Activated CD4-positive, alpha-beta T cell treated with anti-CD3 and anti-CD28 coated beads, Interleukin-2, Interleukin-4, amounts not matched to agents 100 ng/mL and 50 ng/mL, durations not matched to agents 16 hours and 8 hours (primary cell): Measurements from ENCODE around the gene ADGRL2.
"Not testable (repeated sequence)": the region's sequence is repeated elsewhere in the genome, so short reads cannot be mapped to it uniquely, and the experiment has no call there.

ENCODE experiments used
- DNase-seq: peaks from one replicate; pipeline ENCODE4 v3.0.0-alpha.2; 2020; ENCODE audit warnings: low spot score

The ADGRL2 gene

DNA sequence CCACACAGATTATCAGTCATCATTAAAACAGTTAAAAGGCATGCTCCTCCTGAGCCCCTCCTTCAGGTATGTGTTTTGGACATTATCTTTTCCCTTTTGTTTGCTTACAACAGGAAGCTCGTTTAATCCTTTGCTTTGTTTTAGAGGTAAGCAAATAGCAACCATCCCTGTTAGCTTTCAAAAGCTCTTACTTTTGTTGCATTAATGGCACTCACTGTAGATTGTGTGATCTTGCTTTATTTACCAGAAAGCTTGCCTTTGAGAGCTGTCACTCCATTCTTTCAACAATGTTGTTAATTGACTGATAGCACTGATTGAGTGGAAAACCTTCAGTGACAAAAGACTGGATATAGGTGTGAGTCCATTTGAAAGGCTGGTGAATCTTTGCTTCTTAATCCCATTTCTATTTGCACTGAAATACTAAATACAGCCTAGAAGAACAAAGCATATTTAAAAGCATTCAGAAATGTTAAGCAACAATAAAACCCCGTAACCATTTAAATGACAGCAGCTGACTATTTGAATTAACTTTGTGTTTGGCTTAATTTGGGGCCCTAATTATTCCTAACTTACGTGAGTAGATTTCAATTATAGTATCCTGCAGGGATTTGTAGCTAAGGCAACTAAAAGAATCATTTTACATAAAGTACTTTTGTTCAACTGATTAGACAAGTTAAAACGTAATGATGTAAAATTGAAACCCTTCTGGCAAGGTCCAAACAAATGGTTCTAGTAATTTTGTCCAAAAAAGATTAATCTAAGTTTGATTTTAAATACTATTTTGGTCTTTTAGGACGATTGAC is 48.3 kb downstream of the ADGRL2 start:
- DNase-seq: no peak

DNA sequence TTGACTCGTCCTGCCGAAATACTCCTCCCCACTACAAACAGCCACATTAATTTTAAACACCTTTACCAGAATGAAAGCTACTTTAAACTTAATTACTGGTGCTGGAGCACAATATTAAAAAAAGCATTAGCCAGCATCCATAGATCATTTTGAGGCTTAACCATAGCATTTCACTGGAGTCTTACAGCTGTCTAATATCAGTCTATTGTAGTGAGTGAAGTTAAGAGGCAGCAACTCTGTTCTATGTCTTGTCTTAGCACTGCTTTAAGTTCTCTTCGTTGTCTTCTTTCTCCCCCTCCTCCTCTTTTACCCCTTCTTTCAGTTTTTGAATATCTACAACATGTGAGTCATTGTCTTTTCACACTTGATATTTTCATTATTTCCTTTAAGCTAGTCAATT is 49.3 kb downstream of the ADGRL2 start:
- no peak for DNase-seq

DNA sequence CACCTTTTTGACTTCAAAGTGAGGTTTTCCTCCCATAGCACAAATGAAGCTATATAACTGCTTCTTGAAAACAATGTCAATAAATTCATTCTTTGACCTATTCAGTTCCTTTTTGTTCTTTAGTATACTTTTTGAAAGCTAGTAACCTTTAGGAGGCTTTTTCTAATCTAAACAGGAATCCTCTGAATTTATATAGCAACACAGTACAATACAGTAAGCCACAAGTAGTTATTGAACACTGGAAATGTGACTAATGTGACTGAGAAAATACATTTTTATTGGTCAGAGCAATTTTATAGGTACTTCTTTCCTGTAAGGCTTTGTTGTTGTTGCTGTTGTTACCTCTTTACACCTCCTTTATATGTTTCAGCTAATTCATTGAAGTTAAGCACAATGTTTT is 49.8 kb downstream of the ADGRL2 start:
- no peak for DNase-seq

DNA sequence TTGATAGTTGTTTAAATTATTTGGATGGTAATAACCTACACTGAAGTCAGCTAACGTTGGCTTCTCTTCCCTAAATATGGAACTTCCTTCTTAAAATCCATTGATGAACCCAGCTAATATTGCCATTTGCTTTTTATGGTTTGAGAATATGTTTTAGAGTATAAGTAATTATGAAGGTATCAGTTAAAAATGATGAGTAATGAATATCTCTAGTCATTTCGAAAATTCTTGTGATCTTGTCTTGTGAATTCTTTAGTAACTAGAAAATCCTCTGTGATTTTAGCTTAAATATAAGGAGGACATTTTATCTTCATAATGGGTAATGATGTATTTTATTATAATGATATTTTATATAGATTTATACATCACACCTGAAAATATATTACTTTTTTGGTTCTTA is 50.5 kb downstream of the ADGRL2 start:
- DNase-seq: no peak

DNA sequence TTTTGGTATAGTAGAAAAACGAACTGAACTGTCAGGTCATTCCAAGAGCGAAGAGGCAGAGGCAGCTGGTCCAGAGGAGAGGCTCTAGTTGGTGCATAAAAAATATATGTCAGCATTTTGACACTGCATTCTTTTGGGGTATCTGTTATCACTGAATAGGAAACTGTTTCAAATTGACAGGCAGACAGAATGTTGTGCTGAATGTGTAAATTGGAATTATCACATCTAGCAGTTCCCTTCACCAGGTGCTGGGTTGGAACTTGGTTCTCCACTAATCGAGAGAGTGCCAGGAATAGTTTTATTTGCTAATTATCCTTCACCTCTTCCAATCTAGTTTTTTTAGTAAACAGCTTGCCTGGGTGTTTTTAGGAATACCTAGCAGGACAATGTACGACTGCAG is 52.2 kb downstream of the ADGRL2 start:
- DNase-seq: no peak

DNA sequence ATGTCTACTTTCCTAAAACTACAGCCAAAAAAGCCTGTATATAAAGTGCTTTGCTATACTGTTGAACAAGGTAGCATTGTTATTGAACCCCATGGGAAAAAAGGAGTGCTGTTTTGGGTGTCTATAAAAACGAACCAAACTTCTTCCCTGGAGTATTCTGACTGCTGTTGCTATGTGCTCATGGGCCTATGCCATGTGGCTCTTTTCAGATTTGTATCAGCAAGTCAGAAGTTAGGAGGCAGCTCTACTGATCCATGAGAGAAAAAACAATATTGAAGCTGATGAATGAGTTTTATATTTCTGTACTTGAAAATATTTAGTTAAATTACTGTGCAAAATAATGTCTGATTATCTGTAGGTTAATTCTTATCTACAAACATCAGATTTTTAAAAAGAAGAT is 66.5 kb downstream of the ADGRL2 start:
- no peak for DNase-seq

- DNase-seq: no peak
Measured at GRCh38 chr1:81869307-81869706, 68.6 kb downstream of the ADGRL2 start.

- not testable (repeated sequence) for DNase-seq
Measured at GRCh38 chr1:81871091-81871490, 70.4 kb downstream of the ADGRL2 start.

DNA sequence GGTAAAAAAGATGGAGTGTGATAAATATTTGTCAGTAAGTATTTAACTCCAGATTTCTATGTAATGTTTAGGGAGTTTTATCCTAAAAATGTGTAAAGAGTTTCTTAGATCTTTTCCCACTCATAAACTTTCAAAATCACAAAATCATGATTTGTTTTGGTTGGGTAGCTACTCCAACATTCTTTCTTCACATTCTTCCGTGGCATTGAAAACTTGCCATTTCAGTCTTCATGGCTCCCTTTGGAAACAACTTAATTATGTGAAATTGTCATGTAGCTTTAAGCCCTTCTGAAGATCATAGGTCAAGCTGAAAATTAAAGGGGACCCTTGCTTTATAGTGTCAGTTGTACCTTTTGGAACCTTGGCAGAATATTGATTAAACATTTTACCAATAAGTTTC is 73.2 kb downstream of the ADGRL2 start:
- no peak for DNase-seq

- DNase-seq: no peak
Measured at GRCh38 chr1:81874461-81874860, 73.7 kb downstream of the ADGRL2 start.

DNA sequence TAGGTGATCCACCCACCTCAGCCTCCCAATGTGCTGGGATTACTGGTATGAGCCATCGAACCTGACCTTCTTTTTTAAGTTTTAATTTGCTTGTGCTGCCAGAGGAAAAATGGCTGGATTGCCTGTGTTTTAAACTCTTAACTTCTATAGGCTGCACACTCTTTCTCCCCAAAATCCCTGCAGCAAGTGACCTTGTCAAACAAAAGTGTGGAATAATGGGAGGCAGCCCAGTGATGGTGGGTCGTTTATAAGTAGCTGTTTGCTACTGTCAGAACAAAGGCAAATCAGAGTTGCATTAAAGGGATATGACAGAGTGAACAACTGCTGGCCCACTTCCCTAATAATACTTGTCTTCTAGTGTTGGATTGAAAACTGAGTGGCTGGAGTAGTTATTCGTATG is 74.2 kb downstream of the ADGRL2 start:
- DNase-seq: no peak

DNA sequence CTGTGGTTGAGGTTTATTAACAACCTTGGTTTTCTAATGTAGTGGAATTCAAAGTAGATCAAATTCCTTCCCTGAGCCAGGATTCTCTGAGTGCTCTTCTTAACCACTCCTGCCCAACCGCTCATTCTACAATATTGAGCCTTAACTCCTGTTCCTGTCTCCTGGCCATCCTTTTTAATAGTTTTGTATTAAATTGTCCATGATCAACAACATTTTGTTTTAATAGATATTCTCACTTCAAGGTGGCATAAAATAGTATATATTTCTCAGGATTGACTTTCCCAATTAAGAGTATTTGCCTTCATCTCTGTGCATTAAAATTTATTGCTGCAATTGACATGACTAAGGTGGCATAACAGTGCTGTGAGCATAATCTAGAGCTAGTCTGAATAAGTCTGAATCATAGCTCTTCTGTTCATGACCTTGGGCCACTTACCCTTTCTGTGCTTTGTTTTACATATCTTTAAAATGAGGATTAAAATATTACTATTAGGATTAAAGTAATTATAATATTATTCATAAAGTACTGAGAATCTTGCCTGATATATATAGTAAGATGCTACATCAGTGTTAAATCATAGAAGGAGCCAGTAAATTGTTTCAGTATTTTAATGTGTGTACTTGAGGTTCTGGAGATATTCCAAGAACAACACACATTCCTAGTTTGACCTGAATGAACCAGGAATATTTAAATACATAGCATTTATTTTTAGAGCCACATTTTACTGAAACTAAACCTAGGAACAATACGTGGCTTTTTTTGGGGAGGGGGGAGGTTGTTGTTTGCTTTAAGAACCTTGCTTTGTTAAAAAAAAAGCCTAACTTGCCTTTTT is 76.4 kb downstream of the ADGRL2 start:
- no peak for DNase-seq

DNA sequence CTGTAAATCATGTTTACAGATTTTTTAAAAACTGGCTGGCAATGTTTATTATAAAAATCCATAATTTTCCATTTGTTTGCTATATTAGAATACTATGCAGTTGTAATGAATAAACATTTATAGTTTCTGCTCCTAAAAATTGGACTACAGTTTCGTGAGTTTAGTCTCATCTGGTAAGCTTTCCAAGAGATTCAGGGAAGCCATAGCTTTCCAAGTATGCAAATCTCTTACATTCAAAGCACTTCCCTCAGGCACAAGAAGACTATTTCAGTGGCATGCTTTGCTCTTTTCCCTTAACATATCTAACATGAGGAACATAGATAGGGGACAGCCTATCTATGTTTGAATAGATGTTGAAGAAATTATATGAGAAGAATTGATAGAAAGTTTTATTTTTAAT is 77.2 kb downstream of the ADGRL2 start:
- no peak for DNase-seq

DNA sequence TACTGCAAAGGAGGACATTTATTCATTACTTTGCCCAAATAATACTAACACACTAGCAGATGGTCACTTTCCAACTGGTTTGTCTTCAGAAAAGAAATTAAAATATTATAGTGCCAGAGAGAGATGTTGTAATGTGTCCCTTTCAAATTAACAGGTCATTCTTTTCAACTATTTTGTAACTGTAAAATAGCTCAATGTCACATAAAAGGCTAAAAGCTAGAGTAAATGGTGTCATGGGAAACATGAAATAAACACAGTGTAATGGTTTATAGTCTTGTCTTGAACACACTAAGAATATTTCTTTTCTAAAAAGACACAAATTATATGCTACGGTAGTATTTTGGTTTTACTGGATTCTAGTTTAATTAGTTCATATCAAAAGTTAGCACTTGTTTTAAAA is 77.8 kb downstream of the ADGRL2 start:
- DNase-seq: no peak

DNA sequence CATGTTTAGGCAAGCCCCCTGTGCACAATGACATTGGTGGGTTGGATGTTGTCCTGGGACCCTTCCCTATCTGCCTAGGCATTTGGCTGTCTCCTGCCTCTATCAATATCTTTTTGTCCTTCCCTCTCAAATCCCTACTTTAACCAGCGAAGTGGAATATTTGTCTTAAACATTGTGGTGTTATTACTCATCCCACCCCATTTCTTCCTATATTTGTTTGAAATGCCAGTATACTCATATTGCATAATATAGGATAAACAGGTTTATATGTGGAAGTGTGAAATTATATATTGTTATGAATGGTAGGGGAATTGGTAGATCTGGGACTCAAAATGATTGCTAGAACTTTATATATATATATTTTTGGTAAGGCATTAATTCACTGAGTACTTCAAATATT is 80.0 kb downstream of the ADGRL2 start:
- no peak for DNase-seq

- no peak for DNase-seq
Measured at GRCh38 chr1:81885291-81885690, 84.6 kb downstream of the ADGRL2 start.

- not testable (repeated sequence) for DNase-seq
Measured at GRCh38 chr1:81886292-81886691, 85.6 kb downstream of the ADGRL2 start.

- DNase-seq: no peak
Measured at GRCh38 chr1:81887421-81888144, 86.8 kb downstream of the ADGRL2 start.

- no peak for DNase-seq
Measured at GRCh38 chr1:81889166-81889565, 88.4 kb downstream of the ADGRL2 start.

DNA sequence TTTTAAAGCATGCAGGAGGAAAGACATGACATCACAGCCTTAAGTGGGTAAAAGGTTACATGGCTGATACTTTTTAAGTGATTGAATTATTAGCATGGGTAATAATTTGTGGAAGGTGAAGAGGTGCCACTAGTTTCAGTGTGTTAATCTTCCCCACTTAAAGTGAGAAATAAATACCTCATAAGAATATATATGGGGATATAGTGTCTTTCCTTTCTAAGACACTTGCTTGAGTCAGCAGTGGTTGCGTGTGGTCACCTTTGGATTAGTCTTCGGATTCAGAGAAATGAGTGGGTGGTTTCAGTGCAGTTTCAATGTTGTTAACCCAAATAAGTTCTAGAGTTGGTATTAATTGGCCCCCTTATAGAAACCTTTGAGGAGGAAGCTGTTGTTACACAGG is 94.1 kb downstream of the ADGRL2 start:
- DNase-seq: no peak

GRCh38 chr1:81899214-81899821 is 98.6 kb downstream of the ADGRL2 start:
- DNase-seq: no peak

DNA sequence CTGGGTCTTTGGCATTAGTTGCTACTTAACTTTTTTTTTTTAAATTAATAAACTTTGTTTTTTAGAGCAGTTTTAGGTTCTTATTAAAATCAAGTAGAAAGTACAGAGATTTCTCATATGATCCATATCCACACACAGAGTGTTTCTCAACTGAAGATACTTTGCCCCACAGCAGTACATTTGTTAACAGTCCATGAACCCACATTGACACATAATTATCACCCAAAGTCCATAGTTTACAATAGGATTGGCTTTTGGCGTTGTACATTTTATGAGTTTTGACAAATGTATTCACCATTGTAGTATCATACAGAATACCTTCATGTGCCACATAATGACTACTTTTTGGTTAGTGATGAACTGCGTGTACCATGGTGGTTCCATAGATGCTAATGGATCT is 106.8 kb downstream of the ADGRL2 start:
- no peak for DNase-seq
